ENCODE results near the gene PRKCE. TPM values are rescaled to one million over a fixed set of nuclear protein-coding genes. Genes with fewer than 3 reads are reported as not detected.

The PRKCE gene
- total and polyA plus RNA-seq, 2 of the 8 experiments (the other 6 are each of a cell fraction or from before 2014, with no cell fraction given): 0.54 to 2.1 TPM

- Histone ChIP-seq H3K14ac (ENCODE audit: insufficient read length) (no peak overlapping the region), H3K79me1 (ENCODE audit: low read depth, low read length) (no peaks in the 10 kb centered on the region), H3K4me2 (ENCODE audit: insufficient read depth in 1 of 2, low read depth in 2 of 2, low read length in 2 of 2) (no peak overlapping the region), H4K20me1 (replicated peaks in 1 of 2; ENCODE audit: control insufficient read depth in 1 of 2, insufficient read depth in 2 of 2, low read length in 2 of 2) (no peaks in the 10 kb centered on the region), H3K4me3 (ENCODE audit: extremely low read depth in 1 of 4, insufficient read depth in 2 of 4, low read depth in 3 of 4, low read length in 4 of 4) (no peak overlapping the region), H3K23me2 (ENCODE audit: low read depth, low read length) (no peaks in the 10 kb centered on the region), H2BK5ac (ENCODE audit: low read depth, low read length) (no peak overlapping the region), H3K18ac (ENCODE audit: extremely low read depth, low read length) (no peak overlapping the region), H3K4me1 (replicated peaks in 1 of 4; ENCODE audit: control insufficient read depth in 3 of 4, insufficient read depth in 4 of 4, low read length in 3 of 4) (0 out of 7 replicates have a peak, but pooled peaks cover 0 to 1% (median 0%) of the 10 kb centered on the region in 4 experiments), H3K27me3 (replicated peaks in 1 of 4; ENCODE audit: control insufficient read depth in 3 of 4, extremely low read depth in 1 of 4, insufficient read depth in 3 of 4, low read length in 3 of 4) (no peaks in the 10 kb centered on the region), H3K27ac (ENCODE audit: low read depth, low read length) (no peak overlapping the region), H2BK120ac (replicated peaks; ENCODE audit: low read depth, low read length) (no peak overlapping the region), H4K91ac (replicated peaks; ENCODE audit: insufficient read length, low read length) (no peak overlapping the region), H2BK15ac (ENCODE audit: low read length) (no peak overlapping the region), H3K9ac (replicated peaks in 1 of 4; ENCODE audit: extremely low read depth in 1 of 4, low read depth in 3 of 4, low read length in 3 of 4) (no peak overlapping the region), H2BK20ac (ENCODE audit: low read length) (no peak overlapping the region), H3K23ac (ENCODE audit: insufficient read length) (no peak overlapping the region), H3K56ac (replicated peaks; ENCODE audit: insufficient read length, low read depth, low read length) (no peak overlapping the region), H2AK5ac (ENCODE audit: low read depth, low read length) (no peak overlapping the region), H4K5ac (ENCODE audit: insufficient read length, low read depth, low read length) (no peak overlapping the region), H2AFZ (ENCODE audit: low read length) (no peak overlapping the region), H3K9me3 (ENCODE audit: insufficient read depth in 2 of 2, low read depth in 1 of 2, low read length in 1 of 2) (no peaks in the 10 kb centered on the region), H4K8ac (ENCODE audit: extremely low read depth, insufficient read depth, low read length) (no peak overlapping the region), H3K4ac (replicated peaks; ENCODE audit: insufficient read length, low read depth, low read length) (no peak overlapping the region), H3K36me3 (ENCODE audit: control insufficient read depth in 2 of 4, insufficient read depth in 4 of 4, low read length in 3 of 4) (no peaks in the 10 kb centered on the region), H3K79me2 (ENCODE audit: control insufficient read depth in 1 of 2, insufficient read depth in 2 of 2, low read length in 2 of 2) (no peaks in the 10 kb centered on the region), H2BK12ac (ENCODE audit: low read depth, low read length) (no peak overlapping the region)
- ChIA-PET CTCF (ENCODE audit: partially characterized antibody) (interaction anchor here (1.2 to 1.4 kb wide), 2 partner anchors 23 to 116 kb away, joined by 3 to 5 read pairs; no protein-coding TSS in a partner anchor), POLR2A (ENCODE audit: partially characterized antibody) (no interaction called here)
- WGBS, 2 experiments (ENCODE audit: extremely low coverage in 1 of 2, insufficient coverage in 1 of 2, insufficient read length in 1 of 2, insufficient replicate concordance in 2 of 2, low coverage in 1 of 2, low lambda C conversion rate in 2 of 2, missing lambda C conversion rate in 1 of 2): 81% methylated on average over 8 of the region's 8 CpGs; no CpG with 5 or more reads in 1 of the 2 experiments
- FAIRE-seq (no peak), DNase-seq (ENCODE audit: low read depth in 1 of 2, low spot score in 2 of 2) (no peak)
- TF ChIP-seq KDM5A (IDR thresholded peaks at IDR 0.05; ENCODE audit: low read length) (no peak), TAF7 (optimal IDR thresholded peaks at IDR 0.05; ENCODE audit: borderline replicate concordance, low read depth, low read length) (no peak), PHF8 (conservative IDR thresholded peaks at IDR 0.05; ENCODE audit: low read depth, low read length) (no peak), POLR2A (IDR thresholded peaks at IDR 0.05; ENCODE audit: control extremely low read depth in 1 of 2, low read depth in 2 of 2, low read length in 2 of 2) (no peak), SIRT6 (IDR thresholded peaks at IDR 0.05; ENCODE audit: low read length) (no peak), POLR2AphosphoS5 (IDR thresholded peaks at IDR 0.05; ENCODE audit: low read depth, low read length) (no peak), POU5F1 (IDR thresholded peaks at IDR 0.05; ENCODE audit: low read depth, low read length) (no peak), CHD2 (IDR thresholded peaks at IDR 0.05; ENCODE audit: low read length) (no peak)
These were observed 104.3 kb downstream of the PRKCE start for GRCh38 chr2:45755585-45756335.
